ENCODE data around the gene FRY.

The FRY gene

DNA sequence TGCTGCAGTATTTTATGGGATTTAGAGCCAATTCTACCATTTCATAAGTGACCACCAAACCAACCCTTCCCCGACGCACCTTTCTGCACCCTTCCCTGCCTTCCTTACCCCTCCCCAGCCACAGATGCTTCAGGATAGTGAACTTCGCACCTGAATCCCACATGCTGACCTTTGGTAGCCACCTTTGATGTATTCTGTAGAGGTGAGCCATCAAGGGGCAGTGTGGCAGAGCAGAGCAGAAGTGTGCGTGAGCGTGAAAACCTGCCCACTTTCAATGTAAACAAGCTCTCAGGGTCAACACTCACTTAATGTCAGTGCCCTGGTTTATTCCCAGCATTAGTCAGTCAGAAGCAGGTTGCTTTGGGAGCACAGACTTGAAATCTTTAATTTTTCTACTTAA, 107.7 kb downstream of the FRY start:
- Histone ChIP-seq H2AFZ (ENCODE audit: low read length) (no peak overlapping the region), H3K79me2 (ENCODE audit: insufficient read depth, low read length) (no peaks in the 10 kb centered on the region), H3K9me3 (ENCODE audit: insufficient read depth, low read depth, low read length) (no peaks in the 10 kb centered on the region), H3F3A (ENCODE audit: low read depth) (no peaks in the 10 kb centered on the region), H4K20me1 (ENCODE audit: insufficient read depth, low read length, poor library complexity, severe bottlenecking) (no peaks in the 10 kb centered on the region), H3K4me1 (ENCODE audit: insufficient read depth, low read length, poor library complexity, severe bottlenecking) (peaks cover 7% of the 10 kb centered on the region), H3K27me3 (ENCODE audit: insufficient read depth, low read length, poor library complexity, severe bottlenecking) (no peaks in the 10 kb centered on the region), H3K9ac (ENCODE audit: low read depth, low read length, poor library complexity, severe bottlenecking) (no peak overlapping the region), H3K4me2 (ENCODE audit: low read depth, low read length, poor library complexity, severe bottlenecking) (no peak overlapping the region), H3K4me3 (ENCODE audit: low read length, poor library complexity, severe bottlenecking) (no peak overlapping the region), H3K9me2 (replicated peaks; ENCODE audit: low read depth, low read length) (no peaks in the 10 kb centered on the region), H3K36me3 (ENCODE audit: insufficient read depth, low read length) (no peaks in the 10 kb centered on the region)
- TF ChIP-seq EZH2phosphoT487 (IDR thresholded peaks at IDR 0.05; ENCODE audit: borderline replicate concordance), result no peak

DNA sequence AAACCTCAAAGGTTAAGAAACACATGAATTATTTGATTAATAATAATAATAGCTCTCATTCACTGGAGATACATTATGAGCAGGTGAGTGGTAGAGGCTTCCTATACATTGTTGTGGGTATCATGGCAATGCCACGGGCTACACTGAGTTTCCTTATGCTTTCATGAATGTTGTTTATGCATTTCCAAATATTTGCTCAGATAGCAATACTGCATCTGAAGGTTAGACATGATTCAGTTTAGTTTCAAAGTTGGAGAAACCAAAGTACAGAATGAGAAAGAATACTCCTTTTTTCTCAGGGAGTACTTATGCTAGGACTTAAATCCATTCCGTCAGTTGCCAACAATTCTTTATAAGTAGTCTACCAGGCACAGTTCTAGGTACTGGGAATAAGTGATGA, 108.5 kb downstream of the FRY start:
- Histone ChIP-seq H3K9ac (ENCODE audit: low read depth, low read length, poor library complexity, severe bottlenecking) (no peak overlapping the region), H4K20me1 (ENCODE audit: insufficient read depth, low read length, poor library complexity, severe bottlenecking) (no peaks in the 10 kb centered on the region), H3F3A (ENCODE audit: low read depth) (no peaks in the 10 kb centered on the region), H3K27me3 (ENCODE audit: insufficient read depth, low read length, poor library complexity, severe bottlenecking) (no peaks in the 10 kb centered on the region), H3K9me3 (ENCODE audit: insufficient read depth, low read depth, low read length) (no peaks in the 10 kb centered on the region), H3K9me2 (replicated peaks; ENCODE audit: low read depth, low read length) (no peaks in the 10 kb centered on the region), H3K4me2 (ENCODE audit: low read depth, low read length, poor library complexity, severe bottlenecking) (no peak overlapping the region), H3K36me3 (ENCODE audit: insufficient read depth, low read length) (no peaks in the 10 kb centered on the region), H3K79me2 (ENCODE audit: insufficient read depth, low read length) (no peaks in the 10 kb centered on the region), H2AFZ (ENCODE audit: low read length) (no peak overlapping the region), H3K4me3 (ENCODE audit: low read length, poor library complexity, severe bottlenecking) (no peak overlapping the region), H3K4me1 (ENCODE audit: insufficient read depth, low read length, poor library complexity, severe bottlenecking) (peaks cover 7% of the 10 kb centered on the region)
- no peak for TF ChIP-seq EZH2phosphoT487 (IDR thresholded peaks at IDR 0.05; ENCODE audit: borderline replicate concordance)
- TF ChIP-seq, protein P1, sequence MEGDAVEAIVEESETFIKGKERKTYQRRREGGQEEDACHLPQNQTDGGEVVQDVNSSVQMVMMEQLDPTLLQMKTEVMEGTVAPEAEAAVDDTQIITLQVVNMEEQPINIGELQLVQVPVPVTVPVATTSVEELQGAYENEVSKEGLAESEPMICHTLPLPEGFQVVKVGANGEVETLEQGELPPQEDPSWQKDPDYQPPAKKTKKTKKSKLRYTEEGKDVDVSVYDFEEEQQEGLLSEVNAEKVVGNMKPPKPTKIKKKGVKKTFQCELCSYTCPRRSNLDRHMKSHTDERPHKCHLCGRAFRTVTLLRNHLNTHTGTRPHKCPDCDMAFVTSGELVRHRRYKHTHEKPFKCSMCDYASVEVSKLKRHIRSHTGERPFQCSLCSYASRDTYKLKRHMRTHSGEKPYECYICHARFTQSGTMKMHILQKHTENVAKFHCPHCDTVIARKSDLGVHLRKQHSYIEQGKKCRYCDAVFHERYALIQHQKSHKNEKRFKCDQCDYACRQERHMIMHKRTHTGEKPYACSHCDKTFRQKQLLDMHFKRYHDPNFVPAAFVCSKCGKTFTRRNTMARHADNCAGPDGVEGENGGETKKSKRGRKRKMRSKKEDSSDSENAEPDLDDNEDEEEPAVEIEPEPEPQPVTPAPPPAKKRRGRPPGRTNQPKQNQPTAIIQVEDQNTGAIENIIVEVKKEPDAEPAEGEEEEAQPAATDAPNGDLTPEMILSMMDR (conservative IDR thresholded peaks at IDR 0.05; ENCODE audit: low read length), result no peak

DNA sequence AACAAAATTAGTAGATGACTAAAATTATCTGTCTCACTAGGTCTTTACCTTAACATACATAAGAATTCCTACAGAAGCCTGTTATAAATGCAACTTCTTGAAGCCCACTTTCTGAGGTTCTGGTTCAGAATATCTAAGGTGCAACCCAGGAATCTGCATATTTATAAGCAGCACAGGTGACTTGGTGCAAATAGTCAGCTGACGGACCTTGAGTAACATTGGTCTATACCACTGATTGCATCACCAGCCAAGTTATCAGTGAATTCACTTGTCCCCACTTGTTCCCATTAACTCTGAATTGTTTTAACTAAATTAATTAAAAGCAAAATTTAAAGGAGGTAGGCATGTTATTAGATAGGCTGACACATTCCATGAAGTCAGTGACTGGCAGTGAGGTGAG, 109.9 kb downstream of the FRY start:
- Histone ChIP-seq H3K9me3 (ENCODE audit: insufficient read depth, low read depth, low read length) (no peaks in the 10 kb centered on the region), H4K20me1 (ENCODE audit: insufficient read depth, low read length, poor library complexity, severe bottlenecking) (no peaks in the 10 kb centered on the region), H3K4me1 (ENCODE audit: insufficient read depth, low read length, poor library complexity, severe bottlenecking) (peaks cover 7% of the 10 kb centered on the region), H3K4me2 (ENCODE audit: low read depth, low read length, poor library complexity, severe bottlenecking) (no peak overlapping the region), H3K36me3 (ENCODE audit: insufficient read depth, low read length) (no peaks in the 10 kb centered on the region), H3K9ac (ENCODE audit: low read depth, low read length, poor library complexity, severe bottlenecking) (no peak overlapping the region), H3K4me3 (ENCODE audit: low read length, poor library complexity, severe bottlenecking) (no peak overlapping the region), H3F3A (ENCODE audit: low read depth) (no peaks in the 10 kb centered on the region), H3K9me2 (replicated peaks; ENCODE audit: low read depth, low read length) (no peaks in the 10 kb centered on the region), H2AFZ (ENCODE audit: low read length) (no peak overlapping the region), H3K79me2 (ENCODE audit: insufficient read depth, low read length) (no peaks in the 10 kb centered on the region), H3K27me3 (ENCODE audit: insufficient read depth, low read length, poor library complexity, severe bottlenecking) (no peaks in the 10 kb centered on the region)
- TF ChIP-seq, protein P1 (conservative IDR thresholded peaks at IDR 0.05; ENCODE audit: low read length), result no peak
- no peak for TF ChIP-seq EZH2phosphoT487 (IDR thresholded peaks at IDR 0.05; ENCODE audit: borderline replicate concordance)

DNA sequence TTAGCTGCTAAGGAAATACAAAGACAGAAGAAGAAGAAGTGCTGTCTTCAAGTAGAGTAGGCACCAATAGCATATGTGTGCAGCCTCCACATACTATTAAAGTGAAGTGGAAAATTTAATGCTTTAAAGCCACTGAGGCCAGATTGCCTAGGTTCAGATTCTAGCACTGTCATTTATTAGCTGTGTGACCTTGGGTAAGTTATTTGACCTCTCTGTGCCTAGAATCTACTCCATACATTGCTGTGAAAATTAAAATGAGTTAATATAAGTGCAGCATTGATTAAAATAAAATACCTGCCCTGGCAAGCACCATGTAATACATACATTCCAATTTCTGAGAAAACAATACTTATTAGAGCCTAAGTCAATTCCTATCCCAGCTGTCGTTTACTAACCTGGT, 110.5 kb downstream of the FRY start:
- no peaks in the 10 kb centered on the region for H3K9me3 ChIP-seq (ENCODE audit: insufficient read depth, low read depth, low read length)
- H2AFZ ChIP-seq (ENCODE audit: low read length), result no peak overlapping the region
- TF ChIP-seq, protein P1 (conservative IDR thresholded peaks at IDR 0.05; ENCODE audit: low read length), result no peak
- no peak for TF ChIP-seq EZH2phosphoT487 (IDR thresholded peaks at IDR 0.05; ENCODE audit: borderline replicate concordance)
- H3K4me3 ChIP-seq (ENCODE audit: low read length, poor library complexity, severe bottlenecking), result no peak overlapping the region
- H3K79me2 ChIP-seq (ENCODE audit: insufficient read depth, low read length), result no peaks in the 10 kb centered on the region
- no peaks in the 10 kb centered on the region for H3F3A ChIP-seq (ENCODE audit: low read depth)
- no peaks in the 10 kb centered on the region for H3K36me3 ChIP-seq (ENCODE audit: insufficient read depth, low read length)
- H4K20me1 ChIP-seq (ENCODE audit: insufficient read depth, low read length, poor library complexity, severe bottlenecking), result no peaks in the 10 kb centered on the region
- no peaks in the 10 kb centered on the region for H3K9me2 ChIP-seq (replicated peaks; ENCODE audit: low read depth, low read length)
- no peak overlapping the region for H3K4me2 ChIP-seq (ENCODE audit: low read depth, low read length, poor library complexity, severe bottlenecking)
- no peak overlapping the region for H3K9ac ChIP-seq (ENCODE audit: low read depth, low read length, poor library complexity, severe bottlenecking)
- H3K27me3 ChIP-seq (ENCODE audit: insufficient read depth, low read length, poor library complexity, severe bottlenecking), result no peaks in the 10 kb centered on the region
- H3K4me1 ChIP-seq (ENCODE audit: insufficient read depth, low read length, poor library complexity, severe bottlenecking), result peaks cover 7% of the 10 kb centered on the region
